EH (cell line): ENCODE results near the gene SH2B3.
A peak's percentile ranks its signal among the peaks of the same experiment; 100 is the strongest.
"Not testable (repeated sequence)": the region's sequence is repeated elsewhere in the genome, so short reads cannot be mapped to it uniquely, and the experiment has no call there.

Experiments used
- DNase-seq: peaks from one replicate; pipeline ENCODE4 v3.0.0-alpha.2; 2015; ENCODE audit warnings: low read depth

SH2B3 gene

GRCh38 chr12:111387747-111388323 lies 17.9 kb upstream of the SH2B3 start:
- DNase-seq: no peak

GRCh38 chr12:111389635-111390034 lies 16.1 kb upstream of the SH2B3 start:
- DNase-seq: no peak

GRCh38 chr12:111390910-111391309 lies 14.8 kb upstream of the SH2B3 start:
- DNase-seq: no peak

- peak; percentile 51 for DNase-seq
These were observed 11.9 kb upstream of the SH2B3 start for GRCh38 chr12:111393700-111394300.

- no peak for DNase-seq
These were observed 11.2 kb upstream of the SH2B3 start for GRCh38 chr12:111394480-111394879.

- DNase-seq: no peak
These were observed 10.2 kb upstream of the SH2B3 start for GRCh38 chr12:111395336-111396187.

- not testable (repeated sequence) for DNase-seq
These were observed 9.5 kb upstream of the SH2B3 start for GRCh38 chr12:111396271-111396670.

GRCh38 chr12:111396726-111397445 lies 8.8 kb upstream of the SH2B3 start:
- DNase-seq: peak; percentile 90

- DNase-seq: peak; percentile 42
These were observed 7.2 kb upstream of the SH2B3 start for GRCh38 chr12:111398530-111398929.

GRCh38 chr12:111399741-111400404 lies 5.8 kb upstream of the SH2B3 start:
- not testable (repeated sequence) for DNase-seq

- no peak for DNase-seq
These were observed 4.5 kb upstream of the SH2B3 start for GRCh38 chr12:111401167-111401605.

- DNase-seq: not testable (repeated sequence)
These were observed 3.3 kb upstream of the SH2B3 start for GRCh38 chr12:111402490-111402824.

GRCh38 chr12:111404362-111405148 lies 1.2 kb upstream of the SH2B3 start:
- peak; percentile 43 for DNase-seq

GRCh38 chr12:111405149-111405858 lies 419 bp upstream of the SH2B3 start:
- DNase-seq: peak; percentile 92

- no peak for DNase-seq
These were observed 1.0 kb downstream of the SH2B3 start for GRCh38 chr12:111406474-111407376.

- peak; percentile 29 for DNase-seq
These were observed 1.8 kb downstream of the SH2B3 start for GRCh38 chr12:111407377-111408115.

GRCh38 chr12:111408116-111408440 lies 2.4 kb downstream of the SH2B3 start:
- peak; percentile 51 for DNase-seq

- no peak for DNase-seq
These were observed 3.1 kb downstream of the SH2B3 start for GRCh38 chr12:111408686-111409402.
